Putamen (tissue), 1 donor: ENCODE results near the gene PPP4R4.

Source experiments
- DNase-seq: peaks from one replicate; pipeline ENCODE4 v3.0.0-alpha.2; 2016; ENCODE audit warnings: low spot score

PPP4R4 gene

GRCh38 chr14:94173885-94174603 is at the start of gene PPP4R4:
Gene PPP4R4 (plus strand): TSS chr14:94174322. CDS start chr14:94174466, 144 bp downstream.
- peak; percentile 83 for DNase-seq

GRCh38 chr14:94124582-94125377 is 49.3 kb upstream of the PPP4R4 start:
- no peak for DNase-seq

- no peak for DNase-seq
These were observed 48.3 kb upstream of the PPP4R4 start for GRCh38 chr14:94125659-94126418.

GRCh38 chr14:94126419-94126677 is 47.8 kb upstream of the PPP4R4 start:
- no peak for DNase-seq

GRCh38 chr14:94126800-94127199 is 47.3 kb upstream of the PPP4R4 start:
- DNase-seq: no peak

- no peak for DNase-seq
These were observed 46.8 kb upstream of the PPP4R4 start for GRCh38 chr14:94127330-94127729.

- DNase-seq: no peak
These were observed 45.8 kb upstream of the PPP4R4 start for GRCh38 chr14:94128216-94128839.

- DNase-seq: peak; percentile 86
These were observed 44.9 kb upstream of the PPP4R4 start, which contains the start of gene IFI27L2 for GRCh38 chr14:94129111-94129757. Gene IFI27L2 (minus strand): TSS chr14:94129604. CDS start chr14:94129564, 40 bp downstream.

- DNase-seq: peak; percentile 74
These were observed 44.2 kb upstream of the PPP4R4 start for GRCh38 chr14:94129758-94130414.

GRCh38 chr14:94132285-94132887 is 41.7 kb upstream of the PPP4R4 start:
- peak; percentile 74 for DNase-seq

- no peak for DNase-seq
These were observed 38.6 kb upstream of the PPP4R4 start for GRCh38 chr14:94135476-94135875.

GRCh38 chr14:94136575-94137331 is 37.4 kb upstream of the PPP4R4 start:
- DNase-seq: peak; percentile 82

- no peak for DNase-seq
These were observed 35.9 kb upstream of the PPP4R4 start for GRCh38 chr14:94138251-94138650.

GRCh38 chr14:94139006-94139405 is 35.1 kb upstream of the PPP4R4 start:
- no peak for DNase-seq

GRCh38 chr14:94139421-94139820 is 34.7 kb upstream of the PPP4R4 start:
- no peak for DNase-seq

- DNase-seq: no peak
These were observed 31.9 kb upstream of the PPP4R4 start for GRCh38 chr14:94142247-94142646.

- DNase-seq: no peak
These were observed 31.3 kb upstream of the PPP4R4 start for GRCh38 chr14:94142836-94143235.

GRCh38 chr14:94143239-94143638 is 30.9 kb upstream of the PPP4R4 start:
- DNase-seq: no peak

- no peak for DNase-seq
These were observed 30.4 kb upstream of the PPP4R4 start for GRCh38 chr14:94143711-94144110.

GRCh38 chr14:94144765-94145164 is 29.4 kb upstream of the PPP4R4 start:
- no peak for DNase-seq
